PFSK-1 (cell line): Measurements from ENCODE around the gene NUP160.

Source experiments
- FOXP2 ChIP-seq: optimal IDR thresholded peaks from 2 replicates; pipeline ENCODE3; 2011; ENCODE audit warnings: borderline replicate concordance, control low read depth, inconsistent platforms; ENCODE audit not compliant: insufficient read depth; ENCODE audit errors: extremely low read length, extremely low read depth
- POLR2AphosphoS5 ChIP-seq: IDR thresholded peaks from 2 replicates; pipeline ENCODE4 v1.6.1; 2012; ENCODE audit warnings: low read depth, mild to moderate bottlenecking, control low read depth, low read length, moderate library complexity
- SIN3A ChIP-seq: IDR thresholded peaks from 2 replicates; pipeline ENCODE4 v1.6.1; 2012; ENCODE audit warnings: mild to moderate bottlenecking, low read length, moderate library complexity, borderline replicate concordance; ENCODE audit not compliant: insufficient read depth
- TAF1 ChIP-seq: IDR thresholded peaks from 2 replicates; pipeline ENCODE4 v1.6.1; 2012; ENCODE audit warnings: low read length, control low read depth, borderline replicate concordance; ENCODE audit not compliant: insufficient read depth
- TF ChIP-seq, protein P1 (sequence below), 2 experiments: IDR thresholded peaks; 2 replicates each; pipeline versions ENCODE4 v1.6.1 to v1.8.0; 2011 to 2012; ENCODE audit warnings: low read depth in 2 of 2, low read length in 2 of 2, control low read depth in 1 of 2, inconsistent platforms in 1 of 2, mild to moderate bottlenecking in 1 of 2, moderate library complexity in 1 of 2; ENCODE audit not compliant: insufficient read depth in 1 of 2

NUP160 gene

DNA sequence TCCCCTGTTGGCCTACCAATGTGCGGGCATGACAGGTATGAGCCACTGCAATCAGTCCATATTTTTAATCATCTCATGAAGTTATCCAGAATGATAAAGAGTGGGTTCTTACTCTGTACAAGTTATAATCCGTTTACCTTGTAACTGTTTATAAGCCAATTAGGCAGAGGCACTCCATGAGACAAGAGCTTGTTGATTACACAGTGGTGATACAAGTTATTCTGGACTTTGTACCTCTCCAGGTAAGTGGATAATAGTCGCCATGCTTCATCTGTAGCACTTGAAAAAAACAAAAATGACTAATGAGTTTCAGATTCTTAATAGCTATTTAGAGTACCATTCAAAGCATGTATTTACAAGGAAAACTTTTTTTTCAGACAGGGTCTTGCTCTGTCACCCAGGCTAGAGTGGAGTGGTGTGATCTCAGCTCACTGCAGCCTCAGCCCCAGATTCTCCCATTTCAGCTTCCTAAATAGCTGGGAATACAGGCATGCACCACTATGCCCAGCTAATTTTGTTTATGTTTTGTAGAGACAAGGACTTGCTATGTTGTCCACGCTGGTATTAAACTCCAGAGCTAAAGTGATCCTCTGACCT is 63.3 kb downstream of the NUP160 start:
- TF ChIP-seq FOXP2: no peak
- TF ChIP-seq, protein P1, sequence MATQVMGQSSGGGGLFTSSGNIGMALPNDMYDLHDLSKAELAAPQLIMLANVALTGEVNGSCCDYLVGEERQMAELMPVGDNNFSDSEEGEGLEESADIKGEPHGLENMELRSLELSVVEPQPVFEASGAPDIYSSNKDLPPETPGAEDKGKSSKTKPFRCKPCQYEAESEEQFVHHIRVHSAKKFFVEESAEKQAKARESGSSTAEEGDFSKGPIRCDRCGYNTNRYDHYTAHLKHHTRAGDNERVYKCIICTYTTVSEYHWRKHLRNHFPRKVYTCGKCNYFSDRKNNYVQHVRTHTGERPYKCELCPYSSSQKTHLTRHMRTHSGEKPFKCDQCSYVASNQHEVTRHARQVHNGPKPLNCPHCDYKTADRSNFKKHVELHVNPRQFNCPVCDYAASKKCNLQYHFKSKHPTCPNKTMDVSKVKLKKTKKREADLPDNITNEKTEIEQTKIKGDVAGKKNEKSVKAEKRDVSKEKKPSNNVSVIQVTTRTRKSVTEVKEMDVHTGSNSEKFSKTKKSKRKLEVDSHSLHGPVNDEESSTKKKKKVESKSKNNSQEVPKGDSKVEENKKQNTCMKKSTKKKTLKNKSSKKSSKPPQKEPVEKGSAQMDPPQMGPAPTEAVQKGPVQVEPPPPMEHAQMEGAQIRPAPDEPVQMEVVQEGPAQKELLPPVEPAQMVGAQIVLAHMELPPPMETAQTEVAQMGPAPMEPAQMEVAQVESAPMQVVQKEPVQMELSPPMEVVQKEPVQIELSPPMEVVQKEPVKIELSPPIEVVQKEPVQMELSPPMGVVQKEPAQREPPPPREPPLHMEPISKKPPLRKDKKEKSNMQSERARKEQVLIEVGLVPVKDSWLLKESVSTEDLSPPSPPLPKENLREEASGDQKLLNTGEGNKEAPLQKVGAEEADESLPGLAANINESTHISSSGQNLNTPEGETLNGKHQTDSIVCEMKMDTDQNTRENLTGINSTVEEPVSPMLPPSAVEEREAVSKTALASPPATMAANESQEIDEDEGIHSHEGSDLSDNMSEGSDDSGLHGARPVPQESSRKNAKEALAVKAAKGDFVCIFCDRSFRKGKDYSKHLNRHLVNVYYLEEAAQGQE (IDR thresholded peaks at IDR 0.05; ENCODE audit: insufficient read depth in 1 of 2, low read depth in 2 of 2, low read length in 2 of 2): no peak
- no peak for TF ChIP-seq TAF1
- no peak for TF ChIP-seq POLR2AphosphoS5
- no peak for TF ChIP-seq SIN3A

GRCh38 chr11:47783087-47783610 is 65.0 kb downstream of the NUP160 start:
- TF ChIP-seq POLR2AphosphoS5: no peak
- no peak for TF ChIP-seq FOXP2
- TF ChIP-seq, protein P1 (IDR thresholded peaks at IDR 0.05; ENCODE audit: insufficient read depth in 1 of 2, low read depth in 2 of 2, low read length in 2 of 2): no peak
- TF ChIP-seq TAF1: no peak
- TF ChIP-seq SIN3A: no peak

DNA sequence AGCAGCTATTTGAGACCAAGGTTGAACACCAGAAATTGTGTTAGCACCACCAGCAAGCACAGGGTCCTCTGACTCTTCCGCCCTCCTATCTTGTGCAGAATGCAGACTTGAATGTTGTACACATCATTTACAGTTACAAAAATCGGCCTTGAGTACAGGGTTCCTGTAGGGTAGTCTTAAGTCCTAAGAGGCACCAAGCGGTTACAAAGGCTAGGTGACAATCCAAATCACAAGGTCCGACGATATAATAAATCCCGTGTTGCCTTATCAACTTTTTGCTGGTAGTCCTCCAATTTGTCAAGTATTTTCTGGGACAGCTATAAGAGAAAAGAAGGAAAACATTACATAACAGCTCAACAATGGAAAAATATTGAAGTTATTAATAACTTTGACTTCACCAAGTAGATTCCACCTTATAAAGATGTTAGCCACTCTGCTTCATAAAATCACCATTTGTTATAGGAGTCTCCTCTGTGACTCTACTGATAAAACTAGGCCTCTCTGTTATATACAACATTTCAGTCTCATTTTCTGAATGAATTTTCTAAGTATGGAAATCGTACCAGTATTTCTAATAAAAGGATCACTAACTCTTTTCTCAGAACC is 69.2 kb downstream of the NUP160 start:
- TF ChIP-seq TAF1 (no peak), FOXP2 (no peak), POLR2AphosphoS5 (no peak), SIN3A (no peak)
- TF ChIP-seq, protein P1 (IDR thresholded peaks at IDR 0.05; ENCODE audit: insufficient read depth in 1 of 2, low read depth in 2 of 2, low read length in 2 of 2): no peak

DNA sequence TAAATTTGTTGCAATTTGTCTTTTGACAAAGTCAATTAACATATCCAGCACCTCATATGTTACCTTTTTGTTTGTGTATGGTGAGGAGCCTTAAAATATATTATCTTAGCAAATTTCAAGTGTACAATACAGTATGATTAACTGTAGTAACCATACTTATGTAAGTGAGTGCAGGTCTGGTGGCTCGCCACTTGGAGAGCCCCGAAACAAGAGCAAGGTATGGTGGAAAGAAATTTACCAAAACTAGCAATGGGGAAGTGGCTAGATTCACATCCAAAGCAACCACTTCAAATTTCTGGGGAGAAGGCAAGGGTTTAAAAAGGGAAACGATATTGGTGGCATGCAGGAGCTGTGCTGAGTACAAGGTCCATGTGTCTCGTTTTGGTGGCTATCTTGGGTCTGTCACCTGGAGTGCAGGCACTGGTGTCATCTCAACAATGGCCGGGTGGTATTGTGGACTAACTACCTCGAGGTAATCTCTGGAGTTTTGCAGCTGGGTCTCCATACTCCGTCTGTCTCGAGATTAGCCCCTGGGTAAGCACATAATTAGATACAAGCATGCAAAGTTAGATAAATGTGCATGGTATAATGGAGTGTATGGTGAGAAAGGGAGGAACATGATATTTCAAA is 72.8 kb downstream of the NUP160 start:
- TF ChIP-seq TAF1 (no peak), FOXP2 (no peak), POLR2AphosphoS5 (no peak), SIN3A (no peak)
- TF ChIP-seq, protein P1 (IDR thresholded peaks at IDR 0.05; ENCODE audit: insufficient read depth in 1 of 2, low read depth in 2 of 2, low read length in 2 of 2): no peak
